ENCODE data around the gene ZNF618.

ZNF618 gene

GRCh38 chr9:114023961-114024360 lies 147.9 kb downstream of the ZNF618 start:
- DNase-seq (ENCODE audit: low read depth): no peak

- peak; percentile 53 for DNase-seq (ENCODE audit: low read depth)
These were observed 149.2 kb downstream of the ZNF618 start for GRCh38 chr9:114025196-114025753.

- DNase-seq (ENCODE audit: low read depth): no peak
These were observed 149.7 kb downstream of the ZNF618 start for GRCh38 chr9:114025760-114026159.

DNA sequence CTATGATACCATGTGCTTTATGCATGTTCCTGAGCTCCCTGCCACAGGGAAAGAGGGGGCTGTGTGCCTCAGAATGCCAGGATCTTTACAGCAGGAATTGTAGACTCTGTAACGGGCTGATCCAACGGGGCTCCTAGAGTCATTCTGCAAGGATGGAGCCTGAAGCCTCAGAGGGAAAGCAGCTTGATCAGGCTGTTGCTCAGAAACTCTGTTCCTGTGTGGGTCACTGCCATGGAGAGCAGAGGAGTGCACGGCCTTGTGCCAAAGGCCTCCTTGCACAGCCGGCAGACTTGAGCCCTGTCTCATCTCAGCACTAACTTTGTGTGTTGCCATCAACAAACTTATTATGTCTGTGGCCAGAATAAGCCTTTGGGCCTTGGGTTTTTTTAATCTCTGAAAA lies 150.2 kb downstream of the ZNF618 start:
- no peak for DNase-seq (ENCODE audit: low read depth)

- no peak for DNase-seq (ENCODE audit: low read depth)
These were observed 151.2 kb downstream of the ZNF618 start for GRCh38 chr9:114027159-114027862.

- no peak for DNase-seq (ENCODE audit: low read depth)
These were observed 151.9 kb downstream of the ZNF618 start for GRCh38 chr9:114027863-114028465.

- DNase-seq (ENCODE audit: low read depth): no peak
These were observed 152.5 kb downstream of the ZNF618 start for GRCh38 chr9:114028646-114029045.

GRCh38 chr9:114029311-114030170 lies 153.4 kb downstream of the ZNF618 start:
- DNase-seq (ENCODE audit: low read depth): no peak

DNA sequence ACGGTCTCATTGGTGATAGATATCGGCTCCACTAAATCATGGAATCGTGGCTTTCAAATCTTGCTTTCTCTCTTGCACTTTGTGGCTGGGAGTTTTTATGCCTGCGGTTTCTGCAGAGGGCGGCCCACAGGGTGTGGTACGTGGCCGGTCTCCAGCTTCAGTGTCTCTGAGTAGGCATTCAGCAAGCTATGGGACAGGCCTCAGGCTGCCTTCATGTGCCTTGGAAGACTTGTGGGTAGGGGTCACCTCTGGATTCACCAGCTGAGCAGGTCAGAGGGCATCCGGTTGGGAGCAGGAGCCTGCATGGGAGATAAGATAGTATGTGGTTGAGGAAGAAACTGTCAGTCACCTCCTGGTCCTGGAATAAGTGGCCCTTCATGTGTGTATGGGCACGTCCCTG lies 154.3 kb downstream of the ZNF618 start:
- DNase-seq (ENCODE audit: low read depth): no peak

GRCh38 chr9:114031037-114031630 lies 155.0 kb downstream of the ZNF618 start:
- DNase-seq (ENCODE audit: low read depth): no peak

- no peak for DNase-seq (ENCODE audit: low read depth)
These were observed 156.1 kb downstream of the ZNF618 start for GRCh38 chr9:114031948-114032840.

DNA sequence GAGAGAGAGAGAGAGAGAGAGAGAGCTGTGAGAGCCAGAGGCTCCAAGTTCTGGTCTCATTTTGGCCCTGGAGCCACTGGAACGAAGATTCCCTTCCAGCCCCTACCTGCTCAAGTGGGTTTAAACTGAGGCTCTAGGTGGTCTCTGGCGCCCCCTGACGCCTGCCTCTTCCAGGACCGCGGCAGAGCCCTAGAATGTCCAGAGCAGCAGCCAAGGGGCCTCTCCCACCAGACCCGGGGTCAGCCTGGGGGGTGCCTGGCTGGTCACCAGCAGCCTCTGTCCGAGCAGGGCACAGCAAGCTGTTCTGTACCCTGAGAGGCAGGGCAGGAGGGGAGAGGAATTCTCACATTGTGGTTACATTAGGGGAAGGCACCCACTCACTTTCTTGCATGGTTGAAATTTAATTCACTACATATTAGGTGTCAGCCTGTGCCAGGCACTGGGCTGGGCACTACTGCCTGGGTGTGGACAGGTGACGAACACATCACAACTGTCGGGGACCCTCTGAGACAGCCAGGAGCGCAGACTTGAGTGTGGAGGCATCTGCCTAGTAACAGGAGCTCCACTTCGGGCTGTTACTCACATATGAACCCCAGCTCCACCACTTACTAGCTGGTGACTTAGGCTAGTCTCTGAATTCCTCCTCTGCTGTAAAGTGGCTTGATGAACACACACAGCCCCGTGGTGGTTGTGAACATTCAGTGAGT lies 157.4 kb downstream of the ZNF618 start:
- DNase-seq (ENCODE audit: low read depth): peak; percentile 22

DNA sequence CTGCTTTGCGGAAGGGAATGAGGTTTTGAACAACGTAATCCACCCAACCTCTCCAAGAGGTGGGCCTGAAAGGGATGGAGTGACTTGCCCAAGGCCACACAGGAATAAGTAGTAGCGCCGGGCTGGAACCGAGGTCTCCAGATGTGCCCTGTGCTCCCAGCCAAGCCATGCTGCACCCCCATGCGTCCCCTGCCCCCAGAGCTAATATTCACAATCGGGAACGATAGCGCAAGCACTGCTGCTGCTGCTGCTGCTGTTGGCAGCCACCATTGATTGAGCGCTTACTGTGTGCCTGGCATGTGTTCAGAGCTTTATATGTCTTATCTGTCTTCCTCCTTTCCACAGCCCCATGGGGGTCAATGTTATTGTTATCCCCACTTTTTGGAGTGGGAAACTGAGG lies 158.1 kb downstream of the ZNF618 start:
- no peak for DNase-seq (ENCODE audit: low read depth)

GRCh38 chr9:114034661-114035062 lies 158.6 kb downstream of the ZNF618 start:
- no peak for DNase-seq (ENCODE audit: low read depth)

GRCh38 chr9:114035221-114035844 lies 159.2 kb downstream of the ZNF618 start:
- no peak for DNase-seq (ENCODE audit: low read depth)

GRCh38 chr9:114035845-114036801 lies 160.0 kb downstream of the ZNF618 start:
- no peak for DNase-seq (ENCODE audit: low read depth)

- no peak for DNase-seq (ENCODE audit: low read depth)
These were observed 161.1 kb downstream of the ZNF618 start for GRCh38 chr9:114037249-114037648.

DNA sequence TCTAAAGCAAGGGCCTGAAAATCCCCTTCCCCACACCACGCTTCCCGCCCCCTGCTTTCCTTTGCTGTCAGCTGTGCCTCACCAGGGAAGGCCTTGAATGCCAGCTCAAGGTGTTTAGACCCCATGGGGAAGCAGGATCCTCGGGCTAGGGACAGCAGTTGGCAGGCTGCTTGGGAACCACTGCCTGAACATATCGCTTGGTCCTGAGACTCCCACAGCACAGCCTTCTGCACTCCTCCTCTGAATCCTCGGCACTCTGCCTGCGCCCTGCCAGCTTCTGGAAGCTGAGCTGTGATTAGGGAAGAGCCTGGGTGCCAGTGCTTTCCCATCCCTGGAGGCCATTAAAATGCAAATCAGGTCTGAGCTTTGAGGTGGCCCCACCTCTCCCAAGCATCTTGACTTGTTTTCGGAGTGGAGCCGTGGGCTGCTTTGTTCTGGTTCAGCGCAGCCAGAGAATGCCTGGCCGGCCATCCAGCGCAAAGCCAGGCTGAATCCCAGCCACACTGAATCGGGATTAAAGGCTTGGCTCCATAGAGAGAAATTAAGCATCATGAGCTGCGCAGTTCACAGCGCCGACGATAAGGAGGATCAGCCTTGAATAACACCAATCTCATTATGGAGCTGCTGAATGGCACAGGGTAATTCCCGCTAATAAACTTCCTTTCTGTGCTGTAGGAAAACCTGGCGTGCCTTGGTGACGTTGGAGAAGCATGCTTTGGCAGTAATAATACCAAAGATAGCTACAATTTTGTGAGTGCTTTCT lies 162.0 kb downstream of the ZNF618 start:
- no peak for DNase-seq (ENCODE audit: low read depth)
